NT2/D1 (cell line): ENCODE results near the gene TIAM2.
A peak's percentile ranks its signal among the peaks of the same experiment; 100 is the strongest.
"Not testable (repeated sequence)": the region's sequence is repeated elsewhere in the genome, so short reads cannot be mapped to it uniquely, and the experiment has no call there.

Experiments used
- DNase-seq: peaks from one replicate; pipeline ENCODE4 v3.0.0-alpha.2; 2011; ENCODE audit warnings: low read depth, low spot score
- H3K27me3 ChIP-seq: 2 replicates; pipeline ENCODE4 v1.6.0; 2011; ENCODE audit warnings: mild to moderate bottlenecking; ENCODE audit not compliant: insufficient read length, insufficient read depth
- H3K36me3 ChIP-seq: 2 replicates; pipeline ENCODE4 v1.6.1; 2011; ENCODE audit warnings: mild to moderate bottlenecking, low read length, mixed read lengths; ENCODE audit not compliant: insufficient read depth, insufficient read length
- H3K4me1 ChIP-seq: 2 replicates; pipeline ENCODE4 v1.5.1; 2011; ENCODE audit not compliant: insufficient read depth, insufficient read length
- H3K4me3 ChIP-seq: 2 replicates; pipeline ENCODE4 v1.5.1; 2011; ENCODE audit warnings: low read depth; ENCODE audit not compliant: insufficient read length
- H3K9ac ChIP-seq: 2 replicates; pipeline ENCODE4 v1.6.0; 2011; ENCODE audit warnings: low read depth; ENCODE audit not compliant: insufficient read length
- H3K9me3 ChIP-seq: 2 replicates; pipeline ENCODE4 v1.5.1; 2011; ENCODE audit warnings: mild to moderate bottlenecking, low read length; ENCODE audit not compliant: insufficient read depth
- SUZ12 ChIP-seq: IDR thresholded peaks from 2 replicates; pipeline ENCODE4 v1.6.1; 2011; ENCODE audit not compliant: insufficient read length, insufficient read depth; ENCODE audit errors: extremely low read depth
- YY1 ChIP-seq: IDR thresholded peaks from 2 replicates; pipeline ENCODE4 v1.6.1; 2011; ENCODE audit not compliant: insufficient read length, insufficient read depth
- ZNF274 ChIP-seq: IDR thresholded peaks from 2 replicates; pipeline ENCODE4 v1.6.1; 2011; ENCODE audit warnings: mild to moderate bottlenecking, low read depth, low read length

TIAM2 gene

GRCh38 chr6:155115893-155116570 lies 120.9 kb downstream of the TIAM2 start:
- TF ChIP-seq YY1 (no peak), SUZ12 (no peak), ZNF274 (no peak)
- Histone ChIP-seq H3K36me3 (no peaks in the 10 kb centered on the region), H3K4me3 (no peak overlapping the region), H3K9me3 (no peaks in the 10 kb centered on the region), H3K27me3 (no peaks in the 10 kb centered on the region), H3K4me1 (no peaks in the 10 kb centered on the region), H3K9ac (no peak overlapping the region)
- DNase-seq: no peak

- Histone ChIP-seq H3K36me3 (no peaks in the 10 kb centered on the region), H3K4me3 (no peak overlapping the region), H3K4me1 (peaks cover under 1% of the 10 kb centered on the region), H3K9ac (no peak overlapping the region), H3K27me3 (no peaks in the 10 kb centered on the region), H3K9me3 (no peaks in the 10 kb centered on the region)
- TF ChIP-seq YY1 (no peak), ZNF274 (no peak), SUZ12 (no peak)
- no peak for DNase-seq
Observed at GRCh38 chr6:155116571-155116910, 121.4 kb downstream of the TIAM2 start.

- TF ChIP-seq SUZ12: no peak
- no peak for TF ChIP-seq ZNF274
- H3K4me3 ChIP-seq: no peak overlapping the region
- H3K36me3 ChIP-seq: no peaks in the 10 kb centered on the region
- no peaks in the 10 kb centered on the region for H3K27me3 ChIP-seq
- no peak for DNase-seq
- peaks cover 3% of the 10 kb centered on the region for H3K4me1 ChIP-seq
- no peak overlapping the region for H3K9ac ChIP-seq
- no peaks in the 10 kb centered on the region for H3K9me3 ChIP-seq
Observed at GRCh38 chr6:155117256-155117655, 122.1 kb downstream of the TIAM2 start.

- H3K36me3 ChIP-seq: no peaks in the 10 kb centered on the region
- no peak for DNase-seq
- TF ChIP-seq YY1 (no peak), ZNF274 (no peak), SUZ12 (no peak)
- H3K27me3 ChIP-seq: no peaks in the 10 kb centered on the region
- H3K4me3 ChIP-seq: no peak overlapping the region
- H3K9me3 ChIP-seq: no peaks in the 10 kb centered on the region
- H3K4me1 ChIP-seq: peaks cover 3% of the 10 kb centered on the region
- no peak overlapping the region for H3K9ac ChIP-seq
Observed at GRCh38 chr6:155117785-155118184, 122.7 kb downstream of the TIAM2 start.

- DNase-seq, H3K4me1 ChIP-seq, H3K9me3 ChIP-seq, H3K9ac ChIP-seq, H3K36me3 ChIP-seq, H3K4me3 ChIP-seq, H3K27me3 ChIP-seq: not testable (repeated sequence)
Observed at GRCh38 chr6:155119201-155119600, 124.1 kb downstream of the TIAM2 start.

GRCh38 chr6:155120034-155120433 lies 124.9 kb downstream of the TIAM2 start:
- H3K36me3 ChIP-seq: no peaks in the 10 kb centered on the region
- H3K9ac ChIP-seq: no peak overlapping the region
- no peaks in the 10 kb centered on the region for H3K27me3 ChIP-seq
- DNase-seq: peak; percentile 84
- TF ChIP-seq YY1 (no peak), SUZ12 (no peak), ZNF274 (no peak)
- H3K4me1 ChIP-seq: peaks cover 3% of the 10 kb centered on the region
- no peak overlapping the region for H3K4me3 ChIP-seq
- no peaks in the 10 kb centered on the region for H3K9me3 ChIP-seq

GRCh38 chr6:155121294-155121693 lies 126.2 kb downstream of the TIAM2 start:
- H3K27me3 ChIP-seq: no peaks in the 10 kb centered on the region
- H3K9ac ChIP-seq: peak overlapping the region; percentile 66
- no peak overlapping the region for H3K4me3 ChIP-seq
- H3K4me1 ChIP-seq: peaks cover 3% of the 10 kb centered on the region
- no peaks in the 10 kb centered on the region for H3K36me3 ChIP-seq
- no peak for TF ChIP-seq SUZ12
- no peak for TF ChIP-seq YY1
- no peak for TF ChIP-seq ZNF274
- H3K9me3 ChIP-seq: no peaks in the 10 kb centered on the region
- no peak for DNase-seq

GRCh38 chr6:155121699-155122098 lies 126.6 kb downstream of the TIAM2 start:
- Histone ChIP-seq H3K27me3 (no peaks in the 10 kb centered on the region), H3K9ac (peak overlapping the region; percentile 66), H3K4me1 (peaks cover 3% of the 10 kb centered on the region), H3K4me3 (peak overlapping the region; percentile 35), H3K9me3 (no peaks in the 10 kb centered on the region), H3K36me3 (no peaks in the 10 kb centered on the region)
- no peak for DNase-seq
- TF ChIP-seq SUZ12: no peak
